ENCODE measurements around the gene FREM2.

GRCh38 chr13:38868870-38869269 is 182.0 kb downstream of the FREM2 start:
- TF ChIP-seq CTCF (IDR thresholded peaks at IDR 0.05 in 2 of 3, conservative IDR thresholded peaks at IDR 0.05 in 1 of 3; ENCODE audit: borderline replicate concordance in 1 of 3, insufficient read depth in 1 of 3, low read depth in 2 of 3, low read length in 2 of 3) (no peak), CBX3 (IDR thresholded peaks at IDR 0.05; ENCODE audit: low read depth) (no peak), ZNF274 (IDR thresholded peaks at IDR 0.05; ENCODE audit: low read depth, low read length) (no peak), EZH2 (IDR thresholded peaks at IDR 0.05) (no peak), CEBPB (IDR thresholded peaks at IDR 0.05; ENCODE audit: low read depth) (no peak), ZFX (IDR thresholded peaks at IDR 0.05) (no peak), SP1 (IDR thresholded peaks at IDR 0.05; ENCODE audit: low read depth) (no peak), POLR2A (IDR thresholded peaks at IDR 0.05; ENCODE audit: borderline replicate concordance, extremely low read depth, insufficient read depth, insufficient read length) (no peak), REST (IDR thresholded peaks at IDR 0.05; ENCODE audit: low read depth) (no peak), EZH2phosphoT487 (IDR thresholded peaks at IDR 0.05; ENCODE audit: borderline replicate concordance) (no peak)

All from HCT116 (cell line).